Measurements from ENCODE around the gene PEX14.

DNA sequence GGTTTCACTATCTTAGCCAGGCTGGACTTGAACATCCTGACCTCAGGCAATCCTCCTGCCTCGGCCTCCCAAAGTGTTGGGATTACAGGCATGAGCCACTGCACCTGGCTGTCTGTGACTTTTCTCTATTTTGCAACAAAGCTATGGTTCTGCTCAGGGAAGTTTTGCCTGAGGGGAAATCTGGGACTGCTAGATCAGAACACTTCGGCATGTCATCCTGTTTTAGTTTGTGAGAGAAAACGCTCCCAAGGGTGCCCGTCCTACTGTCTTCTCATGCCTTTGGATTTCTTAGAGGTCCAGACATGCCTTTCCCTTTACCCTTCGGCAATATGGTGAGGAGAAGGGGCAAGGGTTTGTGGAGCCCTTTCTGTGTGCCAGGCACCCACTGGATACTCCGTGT lies 30.5 kb upstream of the PEX14 start:
- TF ChIP-seq FOS (IDR thresholded peaks at IDR 0.05; ENCODE audit: borderline replicate concordance, insufficient read depth, low read length) = no peak
- TF ChIP-seq POLR2A (IDR thresholded peaks at IDR 0.05; ENCODE audit: low read depth, low read length) = no peak
- TF ChIP-seq, protein P1, sequence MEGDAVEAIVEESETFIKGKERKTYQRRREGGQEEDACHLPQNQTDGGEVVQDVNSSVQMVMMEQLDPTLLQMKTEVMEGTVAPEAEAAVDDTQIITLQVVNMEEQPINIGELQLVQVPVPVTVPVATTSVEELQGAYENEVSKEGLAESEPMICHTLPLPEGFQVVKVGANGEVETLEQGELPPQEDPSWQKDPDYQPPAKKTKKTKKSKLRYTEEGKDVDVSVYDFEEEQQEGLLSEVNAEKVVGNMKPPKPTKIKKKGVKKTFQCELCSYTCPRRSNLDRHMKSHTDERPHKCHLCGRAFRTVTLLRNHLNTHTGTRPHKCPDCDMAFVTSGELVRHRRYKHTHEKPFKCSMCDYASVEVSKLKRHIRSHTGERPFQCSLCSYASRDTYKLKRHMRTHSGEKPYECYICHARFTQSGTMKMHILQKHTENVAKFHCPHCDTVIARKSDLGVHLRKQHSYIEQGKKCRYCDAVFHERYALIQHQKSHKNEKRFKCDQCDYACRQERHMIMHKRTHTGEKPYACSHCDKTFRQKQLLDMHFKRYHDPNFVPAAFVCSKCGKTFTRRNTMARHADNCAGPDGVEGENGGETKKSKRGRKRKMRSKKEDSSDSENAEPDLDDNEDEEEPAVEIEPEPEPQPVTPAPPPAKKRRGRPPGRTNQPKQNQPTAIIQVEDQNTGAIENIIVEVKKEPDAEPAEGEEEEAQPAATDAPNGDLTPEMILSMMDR (IDR thresholded peaks at IDR 0.05; ENCODE audit: extremely low read depth in 1 of 2, insufficient read depth in 1 of 2, low read depth in 1 of 2, low read length in 2 of 2) = no peak
- no peak for TF ChIP-seq POLR2AphosphoS5 (IDR thresholded peaks at IDR 0.05; ENCODE audit: insufficient read depth, low read depth, low read length)
- TF ChIP-seq EZH2 (IDR thresholded peaks at IDR 0.05; ENCODE audit: borderline replicate concordance, low read depth, low read length, severe bottlenecking) = no peak
- no peak for TF ChIP-seq MYC (IDR thresholded peaks at IDR 0.05; ENCODE audit: low read depth, low read length)

Measured in endothelial cell of umbilical vein (primary cell).